Esophagus muscularis mucosa (tissue), 3 donors: ENCODE data around the gene HACD2.

Experiments
- POLR2AphosphoS5 ChIP-seq, 2 donors: sonication (generic); formaldehyde crosslinking; IDR thresholded peaks; one replicate each; pipeline ENCODE4 v1.6.1; 2017; ENCODE audit warnings: antibody characterized with exemption in 2 of 2
- TF ChIP-seq, protein P1 (sequence below), 3 experiments: fragments of 200-600 bp in 2 of 3; fragments of 450-650 bp in 1 of 3; sonication (generic) in 2 of 3; IDR thresholded peaks; one replicate each; pipeline ENCODE4 v1.5.1; 2017 to 2019; ENCODE audit warnings: antibody characterized with exemption in 3 of 3, mild to moderate bottlenecking in 2 of 3, moderate library complexity in 1 of 3

GRCh38 chr3:123582315-123582714 lies 2.5 kb downstream of the HACD2 start:
- TF ChIP-seq, protein P1, sequence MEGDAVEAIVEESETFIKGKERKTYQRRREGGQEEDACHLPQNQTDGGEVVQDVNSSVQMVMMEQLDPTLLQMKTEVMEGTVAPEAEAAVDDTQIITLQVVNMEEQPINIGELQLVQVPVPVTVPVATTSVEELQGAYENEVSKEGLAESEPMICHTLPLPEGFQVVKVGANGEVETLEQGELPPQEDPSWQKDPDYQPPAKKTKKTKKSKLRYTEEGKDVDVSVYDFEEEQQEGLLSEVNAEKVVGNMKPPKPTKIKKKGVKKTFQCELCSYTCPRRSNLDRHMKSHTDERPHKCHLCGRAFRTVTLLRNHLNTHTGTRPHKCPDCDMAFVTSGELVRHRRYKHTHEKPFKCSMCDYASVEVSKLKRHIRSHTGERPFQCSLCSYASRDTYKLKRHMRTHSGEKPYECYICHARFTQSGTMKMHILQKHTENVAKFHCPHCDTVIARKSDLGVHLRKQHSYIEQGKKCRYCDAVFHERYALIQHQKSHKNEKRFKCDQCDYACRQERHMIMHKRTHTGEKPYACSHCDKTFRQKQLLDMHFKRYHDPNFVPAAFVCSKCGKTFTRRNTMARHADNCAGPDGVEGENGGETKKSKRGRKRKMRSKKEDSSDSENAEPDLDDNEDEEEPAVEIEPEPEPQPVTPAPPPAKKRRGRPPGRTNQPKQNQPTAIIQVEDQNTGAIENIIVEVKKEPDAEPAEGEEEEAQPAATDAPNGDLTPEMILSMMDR (IDR thresholded peaks at IDR 0.05), result no peak
- TF ChIP-seq POLR2AphosphoS5 (IDR thresholded peaks at IDR 0.05), result no peak
